ENCODE results near the gene C5orf15.
"Not testable (repeated sequence)": the region's sequence is repeated elsewhere in the genome, so short reads cannot be mapped to it uniquely, and the experiment has no call there.

The C5orf15 gene

GRCh38 chr5:133959643-133960042 lies 8.8 kb downstream of the C5orf15 start:
- DNase-seq = no peak

DNA sequence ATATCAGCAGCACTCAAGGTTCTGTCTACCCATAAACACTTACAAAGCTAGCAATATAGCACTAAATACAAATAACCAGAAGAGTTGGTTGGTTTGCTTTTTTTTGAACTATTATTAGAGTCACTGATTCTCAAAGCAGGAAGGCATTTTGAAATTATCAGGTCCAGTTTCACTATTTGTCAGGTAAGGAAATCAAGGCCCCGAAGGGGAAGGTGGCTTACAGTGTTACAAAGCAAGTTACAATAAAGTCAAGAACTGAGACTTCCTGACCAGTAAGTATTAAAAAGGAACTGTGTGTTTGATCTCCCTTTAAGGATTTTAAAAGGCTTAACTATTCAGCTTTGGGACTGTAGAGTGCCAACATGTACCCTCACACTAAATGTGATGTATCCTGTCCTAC lies 10.8 kb downstream of the C5orf15 start:
- DNase-seq = no peak

DNA sequence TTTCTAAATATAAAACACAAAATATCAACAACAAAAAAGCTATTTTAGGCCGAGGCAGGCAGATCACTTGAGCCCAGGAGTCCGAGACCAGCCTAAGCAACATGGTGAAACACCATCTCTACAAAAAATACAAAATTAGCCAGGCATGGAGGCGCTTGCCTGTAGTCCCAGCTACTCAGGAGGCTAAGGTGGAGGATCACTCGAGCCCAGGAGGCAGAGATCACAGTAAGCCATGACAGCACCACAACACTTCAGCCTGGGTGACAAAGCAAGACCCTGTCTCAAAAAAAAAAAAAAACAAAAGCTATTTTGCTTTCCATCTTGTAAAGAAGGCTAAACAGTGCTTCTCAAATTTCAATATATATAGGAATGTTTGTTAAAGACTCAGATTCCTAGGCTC lies 11.3 kb downstream of the C5orf15 start:
- no peak for DNase-seq

- not testable (repeated sequence) for DNase-seq
Measured at GRCh38 chr5:133956196-133956595, 12.2 kb downstream of the C5orf15 start.

- DNase-seq = no peak
Measured at GRCh38 chr5:133953568-133954145, 14.8 kb downstream of the C5orf15 start.

- no peak for DNase-seq
Measured at GRCh38 chr5:133952729-133953567, 15.5 kb downstream of the C5orf15 start.

DNA sequence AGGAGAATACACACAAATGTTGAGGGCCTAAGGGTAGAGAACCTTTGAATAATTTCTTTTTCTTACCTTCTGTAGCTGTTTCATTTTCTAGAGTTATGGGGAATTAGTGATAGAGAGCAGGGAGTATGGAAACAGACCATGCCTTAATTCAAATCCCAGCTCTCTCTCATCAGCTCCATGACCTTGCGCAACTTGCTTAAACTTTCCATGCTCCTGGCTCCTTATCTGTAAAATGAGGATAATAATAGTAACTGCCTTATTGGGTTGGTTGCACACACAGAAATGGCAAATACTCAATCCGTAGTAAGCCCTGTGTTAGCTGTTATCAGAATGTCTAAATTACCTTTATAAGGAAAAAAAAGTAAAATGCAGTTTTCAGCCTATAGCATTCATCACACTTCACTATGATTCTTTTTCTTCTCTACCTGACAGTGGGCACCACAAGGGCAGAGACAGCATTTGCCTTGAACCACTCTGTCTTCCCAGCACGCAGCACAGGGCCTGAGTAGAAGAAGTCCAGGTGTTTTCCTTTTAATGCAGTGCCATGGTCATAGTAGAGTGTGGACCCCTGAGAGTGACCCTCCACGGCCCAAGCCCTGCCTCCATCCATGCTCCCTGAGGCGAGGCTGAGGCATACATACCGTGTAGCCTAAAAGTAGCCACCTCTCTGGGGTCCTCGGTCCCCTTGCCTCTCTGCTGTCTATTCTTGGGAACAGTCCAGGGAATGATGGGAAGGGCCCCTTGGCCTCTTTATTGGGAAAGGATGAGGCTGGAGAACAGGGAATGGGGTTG lies 17.4 kb downstream of the C5orf15 start:
- no peak for DNase-seq

GRCh38 chr5:133948721-133949120 lies 19.7 kb downstream of the C5orf15 start:
- DNase-seq = no peak

DNA sequence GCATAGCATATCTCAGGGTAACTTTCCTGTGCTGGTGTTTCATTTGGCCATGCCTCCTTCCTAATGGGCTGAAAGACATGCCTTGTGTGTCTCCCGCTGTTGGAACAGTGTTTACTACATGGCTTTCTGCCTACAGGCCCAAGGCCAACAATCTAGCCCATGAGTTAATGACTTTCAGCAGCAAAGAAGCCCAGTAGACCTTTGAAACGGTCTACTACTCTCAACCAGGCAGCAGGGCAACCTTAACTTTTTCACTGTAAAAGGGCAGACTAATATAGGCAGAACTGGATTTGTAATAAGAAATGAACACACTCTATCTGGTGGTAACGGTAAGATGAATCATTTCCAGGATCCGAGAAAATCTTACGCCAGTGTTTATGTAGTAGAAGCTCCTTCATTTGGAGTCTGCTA lies 21.0 kb downstream of the C5orf15 start:
- DNase-seq = no peak

- DNase-seq = no peak
Measured at GRCh38 chr5:133945568-133945967, 22.9 kb downstream of the C5orf15 start.

DNA sequence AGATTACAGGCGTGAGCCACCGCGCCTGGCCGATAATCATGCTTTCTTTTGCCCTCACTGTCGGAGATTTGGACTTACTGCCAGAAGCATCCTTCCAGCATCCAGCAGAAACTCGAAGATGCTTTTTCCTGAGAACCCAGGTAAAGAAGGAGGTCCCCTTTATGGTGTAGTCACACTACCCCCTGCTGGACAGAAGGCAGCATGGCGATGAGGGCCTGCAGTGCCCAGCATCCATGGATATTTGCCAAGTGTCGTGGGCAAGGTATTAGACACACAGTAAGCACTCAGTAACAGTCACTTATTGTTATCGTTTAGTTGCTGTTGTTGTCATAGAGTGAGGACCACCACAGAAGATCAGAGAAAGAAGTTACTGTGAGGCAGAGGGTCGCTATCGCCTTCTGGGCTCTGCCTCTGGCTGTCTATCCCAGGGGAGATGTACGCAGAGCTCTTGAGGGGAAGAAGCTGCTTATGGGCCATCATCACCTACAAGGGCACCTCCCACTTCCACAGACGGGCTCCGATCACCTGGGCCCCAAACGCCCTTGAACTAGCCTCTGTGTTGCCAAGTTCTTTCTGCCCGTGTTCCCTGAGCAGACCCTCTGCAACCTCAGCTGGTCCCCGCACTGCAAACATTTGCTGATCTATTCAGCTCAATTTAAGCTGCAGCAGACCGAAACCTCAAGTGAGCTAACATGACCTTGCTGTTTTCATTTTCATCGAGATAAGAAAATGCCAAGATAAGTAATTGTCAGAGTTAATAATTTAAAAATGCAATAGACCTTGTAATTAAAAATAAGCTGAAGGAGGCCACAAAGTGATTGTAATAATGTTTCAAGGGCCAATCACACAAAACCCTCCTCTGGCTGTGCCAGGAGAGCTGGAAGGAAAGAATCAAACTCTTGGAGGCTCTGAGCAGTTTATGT lies 23.9 kb downstream of the C5orf15 start:
- DNase-seq = peak; percentile 60

DNA sequence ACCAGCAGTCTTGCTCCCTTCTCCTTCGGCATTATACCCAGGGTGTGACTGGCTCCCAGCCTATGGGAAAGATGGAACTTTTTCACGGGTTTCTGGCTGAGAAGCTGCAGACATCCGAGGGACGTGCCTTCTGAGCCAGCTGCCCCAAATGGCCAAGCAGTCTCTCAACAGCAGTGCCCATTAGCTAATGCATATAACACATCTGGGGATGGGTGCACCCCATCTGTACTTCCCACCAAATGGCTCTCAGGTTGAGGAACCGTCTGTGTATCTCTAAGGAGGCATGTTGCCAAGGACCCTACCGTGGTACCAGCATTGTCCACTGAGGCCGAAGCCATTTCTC lies 25.0 kb downstream of the C5orf15 start:
- no peak for DNase-seq

- DNase-seq = no peak
Measured at GRCh38 chr5:133942614-133943474, 25.6 kb downstream of the C5orf15 start.

- no peak for DNase-seq
Measured at GRCh38 chr5:133941456-133942196, 26.8 kb downstream of the C5orf15 start.

DNA sequence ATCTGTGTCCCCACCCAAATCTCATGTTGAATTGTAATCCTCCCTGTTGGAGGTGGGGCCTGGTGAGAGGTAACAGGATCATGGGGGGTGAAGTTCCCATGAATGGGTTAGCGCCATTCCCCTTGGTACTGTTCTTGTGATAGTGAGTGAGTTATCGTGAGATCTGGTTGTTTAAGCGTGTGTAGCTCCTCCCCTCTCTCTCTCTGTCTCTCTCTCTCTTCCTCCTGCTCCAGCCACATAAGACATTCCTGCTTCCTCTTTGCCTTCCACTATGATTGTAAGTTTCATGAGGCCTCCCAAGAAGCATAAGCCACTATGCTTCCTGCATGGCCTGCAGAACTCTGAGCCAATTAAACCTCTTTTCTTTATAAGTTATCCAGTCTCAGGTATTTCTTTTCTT lies 28.8 kb downstream of the C5orf15 start:
- DNase-seq = no peak

GRCh38 chr5:133938929-133939328 lies 29.5 kb downstream of the C5orf15 start:
- DNase-seq = no peak

- DNase-seq = no peak
Measured at GRCh38 chr5:133938039-133938821, 30.2 kb downstream of the C5orf15 start.

DNA sequence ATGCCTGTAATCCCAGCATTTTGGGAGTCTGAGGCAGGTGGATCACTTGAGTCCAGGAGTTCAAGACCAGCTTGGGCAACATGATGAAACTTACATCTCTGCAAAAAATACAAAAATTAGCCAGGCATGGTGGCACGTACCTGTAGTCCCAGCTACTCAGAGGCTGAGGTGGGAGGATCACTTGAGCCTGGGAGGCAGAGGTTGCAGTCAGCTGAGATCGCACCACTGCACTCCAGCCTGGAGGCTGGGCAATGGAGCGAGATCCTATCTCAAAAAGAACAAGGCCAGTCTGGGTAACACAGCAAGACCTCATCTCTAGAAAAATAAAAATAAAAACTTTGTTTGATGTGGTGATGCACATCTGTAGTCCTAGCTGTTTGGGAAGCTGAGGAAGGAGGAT lies 30.8 kb downstream of the C5orf15 start:
- DNase-seq = not testable (repeated sequence)

- DNase-seq = no peak
Measured at GRCh38 chr5:133936651-133937015, 31.8 kb downstream of the C5orf15 start.

GRCh38 chr5:133935991-133936650 lies 32.3 kb downstream of the C5orf15 start:
- DNase-seq = not testable (repeated sequence)
